ENCODE results near the gene FAM13A. TPM values are rescaled to one million over a fixed set of nuclear protein-coding genes. Genes with fewer than 3 reads are reported as not detected.

FAM13A gene
- total and polyA plus RNA-seq, 2 of the 4 experiments (the other 2 are of a cell fraction) = 13.1 to 22.0 TPM

DNA sequence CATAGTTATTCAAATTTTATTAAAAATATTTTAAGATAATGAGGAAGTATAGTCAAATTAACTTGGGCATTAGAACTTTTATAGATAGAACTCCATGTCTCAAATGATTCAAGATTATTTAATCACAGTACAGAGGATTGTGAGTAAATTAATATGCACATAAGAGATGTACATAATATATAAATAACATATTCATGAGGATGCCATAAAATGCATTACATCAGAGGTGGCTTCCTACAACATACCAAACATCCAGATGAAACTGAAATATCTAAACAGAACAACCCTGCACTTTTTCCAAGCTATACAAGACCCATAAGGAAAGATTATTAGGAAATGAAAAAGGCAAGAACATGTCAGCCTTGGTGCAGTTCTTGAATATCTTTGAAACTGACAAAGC, 268.1 kb downstream of the FAM13A start:
- CTCF ChIA-PET = interaction anchor here (0.9 to 1.2 kb wide), 2 partner anchors 46 to 235 kb away, joined by 3 to 4 read pairs; no protein-coding TSS in a partner anchor
- H3K9me1 ChIP-seq (ENCODE audit: insufficient read depth, low read length) = peaks cover 4% of the 10 kb centered on the region; the same call in 1 of the 2 replicates
- H3K4ac ChIP-seq (ENCODE audit: low read depth, low read length) = no peak overlapping the region
- no peak overlapping the region for H2BK15ac ChIP-seq (ENCODE audit: low read depth, low read length)
- no peak overlapping the region for H3K56ac ChIP-seq (ENCODE audit: extremely low read depth, insufficient read depth, low read length)
- no peak overlapping the region for H3K23ac ChIP-seq (ENCODE audit: low read depth, low read length)
- H3K79me1 ChIP-seq (ENCODE audit: low read depth in 1 of 2, low read length in 2 of 2) = peaks cover 10 to 13% of the 10 kb centered on the region in 2 experiments; a peak in 3 of 4 replicates
- H4K20me1 ChIP-seq (ENCODE audit: insufficient read depth, low read length) = no peaks in the 10 kb centered on the region
- H2AK5ac ChIP-seq (ENCODE audit: low read depth, low read length) = no peak overlapping the region
- ATAC-seq (ENCODE audit: low read depth) (no peak), DNase-seq (no peak)
- H3K4me3 ChIP-seq (ENCODE audit: insufficient read depth, low read depth, low read length) = no peak overlapping the region
- H4K5ac ChIP-seq (ENCODE audit: low read depth, low read length) = no peak overlapping the region
- H2AFZ ChIP-seq (replicated peaks; ENCODE audit: low read length, poor library complexity) = no peak overlapping the region
- peaks cover 17% of the 10 kb centered on the region for H3K36me3 ChIP-seq (ENCODE audit: control insufficient read depth, insufficient read depth, low read length)
- H3K18ac ChIP-seq (ENCODE audit: low read depth, low read length) = no peak overlapping the region
- no peak overlapping the region for H3K27ac ChIP-seq (ENCODE audit: insufficient read depth, low read length)
- H3K27me3 ChIP-seq (ENCODE audit: control insufficient read depth, insufficient read depth, low read length) = no peaks in the 10 kb centered on the region
- POLR2A ChIA-PET (ENCODE audit: unreplicated experiment) = no interaction called here
- dilution Hi-C loops (cut with HindIII; ENCODE audit: low sequenced_read_pairs, unreplicated experiment) = no loop called here
- H3K9ac ChIP-seq (ENCODE audit: low read depth, low read length) = no peak overlapping the region
- no peak overlapping the region for H4K8ac ChIP-seq (ENCODE audit: low read depth in 2 of 2, low read length in 2 of 2)
- H4K91ac ChIP-seq (ENCODE audit: insufficient read depth, low read depth, low read length) = no peak overlapping the region
- no TSS peak for BruUV-seq (replicated peaks)
- H2BK120ac ChIP-seq (ENCODE audit: low read depth, low read length) = no peak overlapping the region
- H3K9me3 ChIP-seq (ENCODE audit: control insufficient read depth, insufficient read depth, low read length) = no peaks in the 10 kb centered on the region
- no peak overlapping the region for H2AK9ac ChIP-seq (replicated peaks; ENCODE audit: low read depth, low read length, poor library complexity)
- TF ChIP-seq, protein P1, sequence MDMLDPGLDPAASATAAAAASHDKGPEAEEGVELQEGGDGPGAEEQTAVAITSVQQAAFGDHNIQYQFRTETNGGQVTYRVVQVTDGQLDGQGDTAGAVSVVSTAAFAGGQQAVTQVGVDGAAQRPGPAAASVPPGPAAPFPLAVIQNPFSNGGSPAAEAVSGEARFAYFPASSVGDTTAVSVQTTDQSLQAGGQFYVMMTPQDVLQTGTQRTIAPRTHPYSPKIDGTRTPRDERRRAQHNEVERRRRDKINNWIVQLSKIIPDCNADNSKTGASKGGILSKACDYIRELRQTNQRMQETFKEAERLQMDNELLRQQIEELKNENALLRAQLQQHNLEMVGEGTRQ (IDR thresholded peaks at IDR 0.05; ENCODE audit: low read depth, low read length) = no peak
- no peak for TF ChIP-seq RFX5 (IDR thresholded peaks at IDR 0.05; ENCODE audit: low read depth, low read length)
- TF ChIP-seq FOS (IDR thresholded peaks at IDR 0.05; ENCODE audit: low read depth, low read length) = no peak
- no peak for TF ChIP-seq SMC3 (IDR thresholded peaks at IDR 0.05; ENCODE audit: low read depth, low read length)
- TF ChIP-seq MXI1 (IDR thresholded peaks at IDR 0.05; ENCODE audit: borderline replicate concordance, low read depth, low read length) = no peak
- TF ChIP-seq CEBPB (IDR thresholded peaks at IDR 0.05; ENCODE audit: low read depth, low read length) = no peak
- TF ChIP-seq, protein P2, sequence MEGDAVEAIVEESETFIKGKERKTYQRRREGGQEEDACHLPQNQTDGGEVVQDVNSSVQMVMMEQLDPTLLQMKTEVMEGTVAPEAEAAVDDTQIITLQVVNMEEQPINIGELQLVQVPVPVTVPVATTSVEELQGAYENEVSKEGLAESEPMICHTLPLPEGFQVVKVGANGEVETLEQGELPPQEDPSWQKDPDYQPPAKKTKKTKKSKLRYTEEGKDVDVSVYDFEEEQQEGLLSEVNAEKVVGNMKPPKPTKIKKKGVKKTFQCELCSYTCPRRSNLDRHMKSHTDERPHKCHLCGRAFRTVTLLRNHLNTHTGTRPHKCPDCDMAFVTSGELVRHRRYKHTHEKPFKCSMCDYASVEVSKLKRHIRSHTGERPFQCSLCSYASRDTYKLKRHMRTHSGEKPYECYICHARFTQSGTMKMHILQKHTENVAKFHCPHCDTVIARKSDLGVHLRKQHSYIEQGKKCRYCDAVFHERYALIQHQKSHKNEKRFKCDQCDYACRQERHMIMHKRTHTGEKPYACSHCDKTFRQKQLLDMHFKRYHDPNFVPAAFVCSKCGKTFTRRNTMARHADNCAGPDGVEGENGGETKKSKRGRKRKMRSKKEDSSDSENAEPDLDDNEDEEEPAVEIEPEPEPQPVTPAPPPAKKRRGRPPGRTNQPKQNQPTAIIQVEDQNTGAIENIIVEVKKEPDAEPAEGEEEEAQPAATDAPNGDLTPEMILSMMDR (conservative IDR thresholded peaks at IDR 0.05; ENCODE audit: low read depth, low read length) = no peak
- no peak for TF ChIP-seq BHLHE40 (IDR thresholded peaks at IDR 0.05; ENCODE audit: low read depth, low read length)
- no peak for TF ChIP-seq RAD21 (IDR thresholded peaks at IDR 0.05; ENCODE audit: low read length)
- TF ChIP-seq, protein P3, sequence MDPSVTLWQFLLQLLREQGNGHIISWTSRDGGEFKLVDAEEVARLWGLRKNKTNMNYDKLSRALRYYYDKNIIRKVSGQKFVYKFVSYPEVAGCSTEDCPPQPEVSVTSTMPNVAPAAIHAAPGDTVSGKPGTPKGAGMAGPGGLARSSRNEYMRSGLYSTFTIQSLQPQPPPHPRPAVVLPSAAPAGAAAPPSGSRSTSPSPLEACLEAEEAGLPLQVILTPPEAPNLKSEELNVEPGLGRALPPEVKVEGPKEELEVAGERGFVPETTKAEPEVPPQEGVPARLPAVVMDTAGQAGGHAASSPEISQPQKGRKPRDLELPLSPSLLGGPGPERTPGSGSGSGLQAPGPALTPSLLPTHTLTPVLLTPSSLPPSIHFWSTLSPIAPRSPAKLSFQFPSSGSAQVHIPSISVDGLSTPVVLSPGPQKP (IDR thresholded peaks at IDR 0.05; ENCODE audit: borderline replicate concordance, low read depth, low read length) = no peak
- TF ChIP-seq CHD1 (IDR thresholded peaks at IDR 0.05; ENCODE audit: low read depth, low read length) = no peak
- no peak for TF ChIP-seq MAFK (IDR thresholded peaks at IDR 0.05; ENCODE audit: low read depth, low read length)
- no peak for TF ChIP-seq POLR2A (IDR thresholded peaks at IDR 0.05; ENCODE audit: low read depth, low read length)
- no peak for TF ChIP-seq NFE2L2 (IDR thresholded peaks at IDR 0.05; ENCODE audit: low read depth, low read length)
- TF ChIP-seq MAZ (IDR thresholded peaks at IDR 0.05; ENCODE audit: borderline replicate concordance, low read depth, low read length) = no peak
- TF ChIP-seq RCOR1 (IDR thresholded peaks at IDR 0.05; ENCODE audit: insufficient replicate concordance, low read length) = no peak
- H2BK20ac ChIP-seq (ENCODE audit: low read depth, low read length) = no peak overlapping the region
- no peak overlapping the region for H2BK5ac ChIP-seq (ENCODE audit: low read depth, low read length, poor library complexity, severe bottlenecking)
- intact Hi-C loops (cut with micrococcal nuclease) = no loop called here
- H3K14ac ChIP-seq (replicated peaks; ENCODE audit: low read depth, low read length) = no peak overlapping the region
- no peak overlapping the region for H3K4me2 ChIP-seq (ENCODE audit: low read depth, low read length)
- H3K4me1 ChIP-seq (ENCODE audit: control insufficient read depth, insufficient read depth, low read length) = peaks cover 6% of the 10 kb centered on the region; the same call in 1 of the 2 replicates
- in situ Hi-C loops (cut with MboI; ENCODE audit: low sequenced_read_pairs) = no loop called here

Data from IMR-90 (cell line).